Measurements from ENCODE around the gene ARHGEF17. TPM values are rescaled to one million over a fixed set of nuclear protein-coding genes. Genes with fewer than 3 reads are reported as not detected.

Gene ARHGEF17
- total RNA-seq, 3 donors from 2014 or later = 7.6 to 75.8 (median 13.6) TPM

DNA sequence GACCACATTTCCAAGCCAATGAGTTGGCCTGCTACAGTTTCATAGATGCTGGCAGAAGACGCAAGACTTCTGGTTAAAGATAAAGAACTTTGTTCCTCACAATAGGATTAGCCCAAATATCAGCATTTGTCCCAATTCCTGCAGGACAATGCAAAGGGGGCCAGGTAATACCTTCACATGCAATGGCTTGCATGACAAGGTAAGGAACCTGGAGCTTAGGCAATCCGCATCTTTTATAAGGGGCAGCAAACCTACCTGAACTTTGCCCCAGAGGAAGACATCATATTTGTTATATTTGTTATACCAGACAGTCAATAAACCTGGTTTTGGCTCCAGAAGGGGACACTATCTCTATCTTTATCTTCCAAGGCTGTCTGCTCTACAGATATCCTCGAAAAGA, 30.6 kb upstream of the ARHGEF17 start:
- Histone ChIP-seq H3K4me3 (no peak overlapping the region), H3K36me3 (ENCODE audit: low read depth) (no peaks in the 10 kb centered on the region), H3K4me1 (ENCODE audit: low read depth) (no peaks in the 10 kb centered on the region), H3K9me3 (no peaks in the 10 kb centered on the region)
- TF ChIP-seq, protein P1, sequence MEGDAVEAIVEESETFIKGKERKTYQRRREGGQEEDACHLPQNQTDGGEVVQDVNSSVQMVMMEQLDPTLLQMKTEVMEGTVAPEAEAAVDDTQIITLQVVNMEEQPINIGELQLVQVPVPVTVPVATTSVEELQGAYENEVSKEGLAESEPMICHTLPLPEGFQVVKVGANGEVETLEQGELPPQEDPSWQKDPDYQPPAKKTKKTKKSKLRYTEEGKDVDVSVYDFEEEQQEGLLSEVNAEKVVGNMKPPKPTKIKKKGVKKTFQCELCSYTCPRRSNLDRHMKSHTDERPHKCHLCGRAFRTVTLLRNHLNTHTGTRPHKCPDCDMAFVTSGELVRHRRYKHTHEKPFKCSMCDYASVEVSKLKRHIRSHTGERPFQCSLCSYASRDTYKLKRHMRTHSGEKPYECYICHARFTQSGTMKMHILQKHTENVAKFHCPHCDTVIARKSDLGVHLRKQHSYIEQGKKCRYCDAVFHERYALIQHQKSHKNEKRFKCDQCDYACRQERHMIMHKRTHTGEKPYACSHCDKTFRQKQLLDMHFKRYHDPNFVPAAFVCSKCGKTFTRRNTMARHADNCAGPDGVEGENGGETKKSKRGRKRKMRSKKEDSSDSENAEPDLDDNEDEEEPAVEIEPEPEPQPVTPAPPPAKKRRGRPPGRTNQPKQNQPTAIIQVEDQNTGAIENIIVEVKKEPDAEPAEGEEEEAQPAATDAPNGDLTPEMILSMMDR (IDR thresholded peaks at IDR 0.05) = no peak
- ATAC-seq (no peak), DNase-seq (no peak)
- intact Hi-C loops (cut with DNase I, micrococcal nuclease) = no loop called here

DNA sequence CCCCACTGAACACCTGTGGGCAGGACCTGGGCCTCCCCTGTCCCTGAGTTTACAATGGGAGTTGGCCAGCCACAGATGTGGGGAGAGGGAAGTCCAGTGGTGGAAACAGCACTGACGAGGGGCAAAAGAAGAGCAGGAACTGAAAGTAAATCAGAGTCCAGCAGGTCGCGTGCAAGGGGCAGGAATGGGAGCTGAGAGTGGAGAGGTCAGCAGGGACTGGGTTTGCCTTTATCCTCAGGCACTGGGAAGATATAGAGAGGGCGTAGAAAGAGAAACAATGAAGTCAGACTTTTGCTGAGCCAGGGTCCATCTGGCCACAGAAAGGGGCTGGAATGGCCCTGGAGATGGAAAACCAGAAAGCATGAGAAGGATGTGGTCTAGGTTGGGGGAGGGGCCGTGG, 27.4 kb upstream of the ARHGEF17 start:
- DNase-seq = peak in 1 of 3 donors; percentile 36
- Histone ChIP-seq H3K4me3 (no peak overlapping the region), H3K4me1 (ENCODE audit: low read depth) (no peaks in the 10 kb centered on the region), H3K9me3 (no peaks in the 10 kb centered on the region), H3K36me3 (ENCODE audit: low read depth) (no peaks in the 10 kb centered on the region)
- intact Hi-C loops (cut with DNase I, micrococcal nuclease) = no loop called here
- ATAC-seq = peak; percentile 53
- TF ChIP-seq, protein P1 (IDR thresholded peaks at IDR 0.05) = no peak

DNA sequence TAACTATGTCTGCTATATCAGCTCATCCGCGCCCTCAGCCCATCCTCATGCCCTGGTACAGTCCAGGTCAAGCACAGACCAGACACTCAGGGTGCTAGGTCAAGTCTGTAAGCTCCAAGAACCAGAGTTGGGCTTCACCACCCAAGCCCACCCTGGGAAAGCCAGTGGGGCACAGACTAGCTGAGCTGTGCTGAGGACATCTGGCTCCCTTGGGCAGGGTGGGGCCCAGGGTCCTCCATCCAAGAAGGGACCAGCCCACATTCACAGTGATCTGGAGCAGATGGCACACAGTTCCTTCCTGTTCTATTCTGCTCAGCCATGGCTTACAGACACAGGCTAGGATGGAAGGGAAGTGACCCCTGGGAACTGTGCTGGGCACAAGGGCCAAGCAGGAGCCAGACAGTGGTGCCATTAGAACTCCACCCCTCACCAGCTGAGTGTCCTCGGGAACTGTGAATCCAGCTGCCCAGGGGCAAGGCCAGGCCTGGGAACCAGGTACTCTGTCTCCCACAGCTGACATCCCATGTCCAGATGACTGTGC, 26.8 kb upstream of the ARHGEF17 start:
- no peak overlapping the region for H3K4me3 ChIP-seq
- intact Hi-C loops (cut with DNase I, micrococcal nuclease) = no loop called here
- no peaks in the 10 kb centered on the region for H3K9me3 ChIP-seq
- no peaks in the 10 kb centered on the region for H3K36me3 ChIP-seq (ENCODE audit: low read depth)
- DNase-seq = no peak
- no peaks in the 10 kb centered on the region for H3K4me1 ChIP-seq (ENCODE audit: low read depth)
- ATAC-seq = peak; percentile 36
- TF ChIP-seq, protein P1 (IDR thresholded peaks at IDR 0.05) = no peak

DNA sequence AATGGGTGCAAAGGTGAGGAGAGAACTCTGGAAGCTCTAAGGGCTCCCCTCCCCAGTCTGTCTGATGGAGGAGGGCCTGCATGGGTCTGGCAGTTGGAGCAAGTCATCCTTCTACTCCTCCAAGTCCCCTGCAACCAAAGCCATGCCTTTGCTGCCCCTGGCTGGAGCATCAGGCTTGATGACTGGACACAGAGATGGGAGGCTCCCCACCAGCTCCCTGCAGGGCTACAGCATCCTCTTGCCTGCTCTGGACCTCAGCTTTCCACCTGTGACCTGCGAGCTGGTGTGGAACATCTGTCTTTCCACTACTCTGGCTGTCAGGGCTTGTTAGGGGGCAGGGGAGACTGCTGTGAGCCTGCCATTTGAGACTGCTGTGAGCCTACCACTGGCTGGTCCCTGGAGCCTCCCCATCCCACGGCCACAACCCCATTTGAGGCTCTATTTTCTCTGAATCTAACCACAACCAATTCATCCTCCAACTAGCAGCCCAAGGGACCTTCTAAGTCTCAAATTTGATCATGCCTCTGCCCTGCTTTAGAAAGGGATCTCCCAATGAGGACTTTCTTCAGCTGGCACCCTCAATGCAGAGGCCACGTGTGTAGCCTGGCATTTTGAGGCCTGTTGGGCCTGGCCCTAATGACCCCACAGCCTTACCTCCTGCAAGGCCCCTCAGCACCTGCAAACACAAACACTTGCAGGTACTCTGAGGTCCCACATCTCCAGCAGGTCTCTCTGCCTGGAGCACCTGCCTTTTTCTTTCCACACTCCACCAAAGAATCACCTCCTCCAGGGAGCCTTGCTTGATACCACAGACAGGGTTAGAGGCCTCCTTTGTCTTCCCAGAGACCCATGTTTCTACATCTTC, 26.0 kb upstream of the ARHGEF17 start:
- TF ChIP-seq, protein P1 (IDR thresholded peaks at IDR 0.05) = no peak
- Histone ChIP-seq H3K4me1 (ENCODE audit: low read depth) (no peaks in the 10 kb centered on the region), H3K36me3 (ENCODE audit: low read depth) (no peaks in the 10 kb centered on the region), H3K4me3 (no peak overlapping the region), H3K9me3 (no peaks in the 10 kb centered on the region)
- DNase-seq = no peak
- no peak for ATAC-seq
- intact Hi-C loops (cut with DNase I, micrococcal nuclease) = no loop called here

DNA sequence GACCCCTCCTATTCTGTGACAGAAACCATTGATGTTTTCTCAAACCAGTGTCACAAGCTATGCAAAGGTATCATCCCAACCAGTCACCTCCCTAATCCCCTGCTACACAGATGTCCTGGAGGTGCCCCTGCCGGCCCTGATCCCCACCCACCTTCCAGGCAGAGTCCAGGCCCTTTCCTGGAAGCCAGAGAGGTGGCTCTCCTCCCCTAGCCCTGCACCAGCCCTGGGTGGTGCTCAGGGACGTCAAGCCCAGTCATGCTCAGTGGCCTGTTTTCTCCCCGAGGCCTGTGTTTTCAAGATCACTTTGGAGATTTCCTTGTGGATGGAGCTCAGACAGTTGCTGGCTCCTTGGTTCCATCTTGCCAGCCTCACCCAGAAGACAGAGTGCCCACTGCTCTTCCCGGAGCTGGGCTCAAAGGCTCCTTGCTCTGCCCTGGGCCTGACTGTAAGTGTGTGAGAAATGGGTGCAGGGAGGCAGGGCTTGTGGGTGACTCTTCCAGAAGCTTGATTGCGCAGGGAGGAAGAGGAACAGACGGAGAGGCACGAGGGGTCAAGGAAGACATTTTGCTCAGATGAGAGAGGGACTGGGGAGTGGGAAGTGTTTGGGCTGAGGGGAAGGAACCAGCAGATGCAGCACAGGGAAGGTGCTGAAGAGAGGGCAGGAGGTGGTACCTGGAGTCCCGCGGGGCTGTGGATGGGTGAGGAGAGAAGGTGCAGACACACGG, 24.6 kb upstream of the ARHGEF17 start:
- H3K4me1 ChIP-seq (ENCODE audit: low read depth) = no peaks in the 10 kb centered on the region
- TF ChIP-seq, protein P1 (IDR thresholded peaks at IDR 0.05) = no peak
- peak; percentile 10 for ATAC-seq
- H3K4me3 ChIP-seq = no peak overlapping the region
- DNase-seq = no peak
- H3K9me3 ChIP-seq = no peaks in the 10 kb centered on the region
- intact Hi-C loops (cut with DNase I, micrococcal nuclease) = no loop called here
- no peaks in the 10 kb centered on the region for H3K36me3 ChIP-seq (ENCODE audit: low read depth)
